Measurements from ENCODE around the gene TMPRSS4.

Gene TMPRSS4

GRCh38 chr11:118138839-118139420 is 62.1 kb downstream of the TMPRSS4 start:
- no peak for DNase-seq

- no peak for DNase-seq
These were observed 62.7 kb downstream of the TMPRSS4 start for GRCh38 chr11:118139578-118139977.

- peak in 1 of 2 donors; percentile 30 for DNase-seq
These were observed 65.2 kb downstream of the TMPRSS4 start for GRCh38 chr11:118142081-118142480.

GRCh38 chr11:118142809-118143208 is 65.9 kb downstream of the TMPRSS4 start:
- DNase-seq, result peak; percentile 10 to 73

- no peak for DNase-seq
These were observed 66.8 kb downstream of the TMPRSS4 start for GRCh38 chr11:118143661-118144185.

GRCh38 chr11:118144301-118145268 is 67.7 kb downstream of the TMPRSS4 start:
- no peak for DNase-seq

GRCh38 chr11:118145285-118146227 is 68.7 kb downstream of the TMPRSS4 start:
- DNase-seq, result peak; percentile 84 to 89

- DNase-seq, result no peak
These were observed 69.7 kb downstream of the TMPRSS4 start for GRCh38 chr11:118146554-118146953.

- no peak for DNase-seq
These were observed 70.6 kb downstream of the TMPRSS4 start for GRCh38 chr11:118147502-118147901.

GRCh38 chr11:118148240-118148639 is 71.4 kb downstream of the TMPRSS4 start:
- DNase-seq, result no peak

- DNase-seq, result no peak
These were observed 72.0 kb downstream of the TMPRSS4 start for GRCh38 chr11:118148856-118149255.

- DNase-seq, result no peak
These were observed 72.6 kb downstream of the TMPRSS4 start for GRCh38 chr11:118149493-118149892.

GRCh38 chr11:118151431-118151830 is 74.6 kb downstream of the TMPRSS4 start:
- no peak for DNase-seq

GRCh38 chr11:118152020-118152551 is 75.2 kb downstream of the TMPRSS4 start:
- DNase-seq, result no peak

GRCh38 chr11:118152552-118153471 is 75.9 kb downstream of the TMPRSS4 start, which contains the start of gene SCN4B:
Gene SCN4B, minus strand, starts transcription at chr11:118152823. Its CDS starts 150 bp downstream, at chr11:118152673.
- DNase-seq, result no peak

GRCh38 chr11:118153516-118153915 is 76.6 kb downstream of the TMPRSS4 start:
- no peak for DNase-seq

GRCh38 chr11:118153976-118154375 is 77.1 kb downstream of the TMPRSS4 start:
- no peak for DNase-seq

GRCh38 chr11:118154641-118155040 is 77.8 kb downstream of the TMPRSS4 start:
- no peak for DNase-seq

GRCh38 chr11:118155776-118156530 is 79.1 kb downstream of the TMPRSS4 start:
- no peak for DNase-seq

GRCh38 chr11:118156531-118157185 is 79.8 kb downstream of the TMPRSS4 start:
- DNase-seq, result peak in 1 of 2 donors; percentile 8
